Peyer's patch (tissue), 4 donors: Measurements from ENCODE around the gene SLC22A23. TPM values are rescaled to one million over a fixed set of nuclear protein-coding genes. Genes with fewer than 3 reads are reported as not detected.

Source experiments
- DNase-seq, 3 donors: peaks; one replicate each; pipeline ENCODE4 v3.0.0-alpha.2; 2017 to 2019
- H3K27ac ChIP-seq, 4 donors: fragments of 200-600 bp; sonication (generic); one replicate each; pipeline ENCODE4 v1.5.1; 2016 to 2019
- H3K27me3 ChIP-seq, 2 donors: fragments of 200-600 bp; sonication (generic); one replicate each; pipeline ENCODE4 v1.5.1; 2019
- H3K36me3 ChIP-seq, 3 donors: fragments of 200-600 bp; sonication (generic); one replicate each; pipeline ENCODE4 v1.5.1; 2016 to 2019
- H3K4me1 ChIP-seq, 4 donors: fragments of 200-600 bp; sonication (generic); one replicate each; pipeline ENCODE4 v1.5.1; 2016 to 2019
- H3K4me3 ChIP-seq, 4 donors: fragments of 200-600 bp; sonication (generic); 1 replicate in 3 of 4; 2 replicates in 1 of 4; pipeline ENCODE4 v1.5.1; 2016 to 2019; ENCODE audit warnings: mild to moderate bottlenecking in 1 of 4
- H3K9me3 ChIP-seq, 4 donors: fragments of 200-600 bp; sonication (generic); one replicate each; pipeline ENCODE4 v1.5.1; 2016 to 2019; ENCODE audit warnings: mild to moderate bottlenecking in 1 of 4
- CTCF ChIP-seq, 6 experiments: fragments of 450-650 bp in 4 of 6; fragments of 200-600 bp in 2 of 6; sonication (generic) in 1 of 6; IDR thresholded peaks; one replicate each; pipeline ENCODE4 v1.5.1; 2017 to 2019; ENCODE audit warnings: antibody characterized with exemption in 6 of 6, mild to moderate bottlenecking in 3 of 6, moderate library complexity in 1 of 6
- POLR2A ChIP-seq, 2 donors: fragments of 450-650 bp; IDR thresholded peaks; one replicate each; pipeline ENCODE4 v1.5.1; 2017; ENCODE audit warnings: antibody characterized with exemption in 2 of 2, mild to moderate bottlenecking in 2 of 2, moderate library complexity in 2 of 2
- total RNA-seq, 4 donors: library from RNA; depleted of rRNA; stranded (reverse); fragments of >200 nt; gene quantifications; one replicate each; pipeline ENCODE4 v1.1.0, GENCODE V29; 2016

SLC22A23 gene
- total RNA-seq, 4 donors from 2014 or later: 22.3 to 145 (median 91.6) TPM

DNA sequence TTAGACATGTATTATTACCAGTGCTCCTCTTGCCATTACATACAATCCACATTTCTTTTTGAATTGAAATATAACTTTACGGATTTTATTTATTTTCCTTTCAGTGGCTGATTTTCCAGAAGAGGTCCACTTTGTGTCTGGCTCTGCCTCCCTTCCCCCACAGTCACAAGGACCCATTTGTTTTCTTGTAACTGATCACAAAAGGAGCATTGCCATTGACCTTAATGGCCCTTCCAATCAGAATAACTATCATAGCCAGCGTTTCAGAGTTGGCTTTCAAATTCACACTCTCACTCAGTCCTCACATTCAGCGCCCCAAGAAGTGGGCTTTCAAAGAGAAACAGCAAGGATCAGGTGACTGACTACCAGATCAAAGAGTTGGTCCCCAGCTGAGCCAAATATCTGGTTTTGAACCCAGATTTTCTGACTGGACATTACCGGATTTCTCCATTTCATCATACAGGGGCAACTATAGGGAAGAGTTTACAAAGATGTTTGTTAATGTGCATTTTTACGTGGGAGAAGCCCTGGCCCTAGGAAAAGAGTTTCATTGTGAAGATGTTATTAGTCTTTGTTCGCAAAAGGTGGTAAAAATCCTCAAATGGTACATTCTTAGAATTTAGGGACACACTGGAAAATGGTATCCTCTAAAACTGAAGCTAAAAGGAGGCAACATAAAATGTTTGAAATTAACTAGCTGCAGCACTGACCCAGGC is 2.0 kb upstream of the SLC22A23 start:
- Histone ChIP-seq H3K4me3 (no peak overlapping the region), H3K4me1 (peaks cover 0 to 16% (median 11%) of the 10 kb centered on the region in 4 donors), H3K9me3 (no peaks in the 10 kb centered on the region), H3K27me3 (no peaks in the 10 kb centered on the region), H3K27ac (no peak overlapping the region), H3K36me3 (no peaks in the 10 kb centered on the region)
- no peak for DNase-seq
- TF ChIP-seq CTCF (IDR thresholded peaks at IDR 0.05): no peak
- TF ChIP-seq POLR2A (IDR thresholded peaks at IDR 0.05): no peak

DNA sequence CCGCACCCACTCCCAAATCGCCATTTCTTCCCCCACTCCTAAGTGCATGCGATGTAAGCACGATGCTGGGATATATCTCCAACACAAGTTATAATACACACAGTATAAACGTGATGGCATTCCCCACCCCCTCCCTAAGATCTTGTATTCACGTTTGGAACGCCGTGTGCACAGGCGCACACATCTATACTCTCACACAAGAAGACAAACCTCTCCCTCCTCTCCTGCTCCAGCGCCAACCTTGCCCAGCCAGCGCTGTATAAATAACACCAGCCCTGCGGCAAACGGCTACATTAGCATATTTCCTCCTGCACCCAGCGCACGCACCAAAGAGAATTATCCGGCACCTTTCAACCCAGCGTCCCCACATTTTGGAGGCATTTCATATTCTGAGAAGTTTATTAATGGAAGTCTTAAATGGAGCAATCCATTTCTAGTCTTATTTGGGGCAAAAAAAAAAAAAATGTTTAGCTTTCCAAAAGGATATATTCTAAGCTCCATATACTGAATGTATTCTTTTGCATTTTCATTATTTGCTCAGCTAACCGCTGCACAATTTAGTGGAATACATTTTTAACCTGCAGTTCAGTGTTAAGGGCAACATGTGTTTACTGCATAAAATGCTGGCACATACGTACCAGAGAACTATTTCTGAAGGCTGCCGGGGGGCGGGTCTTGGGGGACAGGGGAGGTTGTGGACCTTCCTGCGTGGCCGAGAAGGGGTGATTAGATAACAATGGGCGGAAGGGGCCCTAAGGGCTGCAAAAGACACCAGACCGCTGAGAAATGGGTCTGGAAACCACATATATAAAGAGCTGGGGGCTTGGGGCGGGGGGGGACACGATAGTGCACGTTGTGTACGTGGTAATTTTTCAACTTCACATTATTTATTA is 1.1 kb upstream of the SLC22A23 start:
- Histone ChIP-seq H3K27me3 (no peaks in the 10 kb centered on the region), H3K4me1 (peaks cover 0 to 16% (median 13%) of the 10 kb centered on the region in 4 donors), H3K36me3 (no peaks in the 10 kb centered on the region), H3K4me3 (peak overlapping the region; percentile 44 to 79 (median 64)), H3K9me3 (no peaks in the 10 kb centered on the region), H3K27ac (peak overlapping the region in 3 of 4 donors; percentile 55 to 82 (median 71))
- TF ChIP-seq CTCF (IDR thresholded peaks at IDR 0.05) (no peak), POLR2A (IDR thresholded peaks at IDR 0.05) (peak in 1 of 2 donors; percentile 7)
- peak in 2 of 3 donors; percentile 69 to 70 for DNase-seq

GRCh38 chr6:3456395-3456897 is 404 bp downstream of the SLC22A23 start:
- Histone ChIP-seq H3K9me3 (no peaks in the 10 kb centered on the region), H3K4me1 (peaks cover 0 to 16% (median 13%) of the 10 kb centered on the region in 4 donors), H3K4me3 (peak overlapping the region; percentile 51 to 79 (median 64)), H3K27me3 (no peaks in the 10 kb centered on the region), H3K27ac (peak overlapping the region; percentile 49 to 82 (median 66)), H3K36me3 (no peaks in the 10 kb centered on the region)
- DNase-seq: no peak
- TF ChIP-seq CTCF (IDR thresholded peaks at IDR 0.05): no peak
- TF ChIP-seq POLR2A (IDR thresholded peaks at IDR 0.05): no peak

DNA sequence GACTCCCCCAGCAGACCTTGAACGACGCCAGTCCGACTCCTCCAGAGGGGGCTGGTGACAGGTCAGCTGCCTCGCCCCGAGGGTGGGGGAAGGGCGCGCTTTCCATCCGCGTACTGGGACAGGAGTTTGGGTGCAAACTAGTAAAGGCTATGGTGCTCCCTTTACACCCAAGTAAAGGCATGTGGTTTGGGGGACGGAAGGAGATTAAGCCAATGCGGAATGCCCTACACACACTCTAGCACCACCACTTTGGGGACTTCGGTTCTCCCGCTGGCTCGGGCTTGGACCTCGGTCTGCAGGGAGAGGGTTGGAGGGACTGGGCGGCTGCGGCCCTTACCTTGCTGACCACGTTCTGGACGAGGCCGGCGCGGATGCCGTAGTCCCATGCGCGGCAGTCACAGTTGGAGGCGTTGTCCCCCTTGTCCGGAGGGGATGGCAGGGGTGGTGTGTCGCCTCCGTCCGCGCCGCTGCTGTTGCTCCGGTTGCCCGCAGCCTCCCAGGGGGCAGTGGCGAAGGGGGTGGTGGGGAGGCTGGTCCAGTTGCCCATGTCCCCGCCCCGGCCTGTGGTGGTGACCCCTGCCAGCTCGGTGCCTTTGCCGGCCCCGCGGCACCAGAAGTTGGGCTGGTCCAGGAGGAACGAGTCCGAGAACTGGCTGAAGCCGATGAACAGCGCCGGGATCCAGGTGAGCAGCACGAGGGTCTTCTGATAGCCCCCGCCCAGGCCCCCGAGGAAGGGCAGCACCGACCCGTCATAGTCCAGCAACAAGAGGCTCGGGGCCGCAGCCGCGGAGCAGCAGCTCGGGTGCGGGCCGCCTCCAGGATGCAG is 1.1 kb downstream of the SLC22A23 start:
- Histone ChIP-seq H3K4me1 (peaks cover 0 to 16% (median 13%) of the 10 kb centered on the region in 4 donors), H3K9me3 (no peaks in the 10 kb centered on the region), H3K4me3 (peak overlapping the region; percentile 51 to 79 (median 64)), H3K27me3 (no peaks in the 10 kb centered on the region), H3K27ac (peak overlapping the region; percentile 31 to 82 (median 66)), H3K36me3 (no peaks in the 10 kb centered on the region)
- TF ChIP-seq CTCF (IDR thresholded peaks at IDR 0.05) (no peak), POLR2A (IDR thresholded peaks at IDR 0.05) (no peak)
- DNase-seq: peak in 2 of 3 donors; percentile 49 to 68

DNA sequence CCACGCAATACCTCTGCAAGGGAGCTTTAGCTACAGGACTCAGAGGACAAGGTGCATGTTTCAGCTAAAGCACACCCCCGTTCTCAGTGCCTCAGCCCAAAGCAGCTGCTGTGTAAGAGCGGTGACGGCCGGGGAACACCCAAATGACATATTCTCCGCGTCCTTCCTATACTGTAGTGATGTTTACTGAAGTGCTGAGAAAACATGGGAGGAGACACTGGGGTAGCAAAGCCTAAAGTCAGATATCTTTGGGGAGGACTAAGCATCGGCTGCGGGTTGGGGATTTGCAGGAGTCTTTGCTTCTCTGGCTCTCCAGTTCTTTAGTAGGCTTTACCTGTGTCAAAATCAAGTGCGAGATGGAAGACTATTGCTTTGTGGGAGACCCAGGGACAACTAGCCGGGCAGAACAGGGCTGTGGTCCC is 1.7 kb downstream of the SLC22A23 start:
- peak in 2 of 3 donors; percentile 62 to 66 for DNase-seq
- Histone ChIP-seq H3K9me3 (no peaks in the 10 kb centered on the region), H3K4me3 (peak overlapping the region; percentile 51 to 79 (median 64)), H3K27me3 (no peaks in the 10 kb centered on the region), H3K4me1 (peaks cover 0 to 16% (median 13%) of the 10 kb centered on the region in 4 donors), H3K27ac (peak overlapping the region; percentile 31 to 82 (median 66)), H3K36me3 (no peaks in the 10 kb centered on the region)
- TF ChIP-seq POLR2A (IDR thresholded peaks at IDR 0.05) (peak; percentile 20 to 23), CTCF (IDR thresholded peaks at IDR 0.05) (no peak)
